Stimulated activated CD8-positive, alpha-beta memory T cell treated with anti-CD3 and anti-CD28 coated beads, Interleukin-15, amount 100 ng/mL, for 24 hours (primary cell): ENCODE results near the gene TMEM203.
"Not testable (repeated sequence)": the region's sequence is repeated elsewhere in the genome, so short reads cannot be mapped to it uniquely, and the experiment has no call there.

Source experiments
- DNase-seq: peaks from one replicate; pipeline ENCODE4 v3.0.0-alpha.2; 2020; ENCODE audit warnings: low read depth

The TMEM203 gene

GRCh38 chr9:137205126-137206069 is at the start of gene TMEM203, which contains the start of gene NDOR1:
TMEM203 (minus strand) TSS chr9:137205648; CDS start chr9:137205414, 234 bp downstream.
NDOR1 (plus strand) TSS chr9:137205700; CDS start chr9:137205778, 78 bp downstream.
- DNase-seq, result peak; percentile 96

- DNase-seq, result peak; percentile 99
Measured at GRCh38 chr9:137254624-137255447, 49.4 kb upstream of the TMEM203 start, which contains the start of gene NELFB. NELFB (plus strand) TSS chr9:137255327.

GRCh38 chr9:137253717-137254623 is 48.5 kb upstream of the TMEM203 start:
- DNase-seq, result no peak

- no peak for DNase-seq
Measured at GRCh38 chr9:137252555-137253506, 47.4 kb upstream of the TMEM203 start.

GRCh38 chr9:137251490-137252268 is 46.2 kb upstream of the TMEM203 start:
- DNase-seq, result no peak

- DNase-seq, result no peak
Measured at GRCh38 chr9:137251194-137251461, 45.7 kb upstream of the TMEM203 start, which contains the start of gene STPG3. STPG3 (plus strand) TSS chr9:137251286; CDS start chr9:137251287, 1 bp downstream.

GRCh38 chr9:137250329-137251193 is 45.1 kb upstream of the TMEM203 start:
- DNase-seq, result no peak

- DNase-seq, result no peak
Measured at GRCh38 chr9:137247916-137248175, 42.4 kb upstream of the TMEM203 start.

GRCh38 chr9:137247135-137247915 is 41.9 kb upstream of the TMEM203 start:
- no peak for DNase-seq

- no peak for DNase-seq
Measured at GRCh38 chr9:137245450-137246421, 40.3 kb upstream of the TMEM203 start.

GRCh38 chr9:137244486-137245449 is 39.3 kb upstream of the TMEM203 start:
- no peak for DNase-seq

GRCh38 chr9:137243626-137244485 is 38.4 kb upstream of the TMEM203 start:
- DNase-seq, result no peak

GRCh38 chr9:137243266-137243625 is 37.8 kb upstream of the TMEM203 start:
- DNase-seq, result not testable (repeated sequence)

GRCh38 chr9:137242269-137243203 is 37.1 kb upstream of the TMEM203 start:
- DNase-seq, result no peak
